K562 (cell line): Measurements from ENCODE around the gene ATMIN. TPM values are rescaled to one million over a fixed set of nuclear protein-coding genes. Genes with fewer than 3 reads are reported as not detected.
A peak's percentile ranks its signal among the peaks of the same experiment; 100 is the strongest.

Experiments
- AFF1 ChIP-seq, 2 experiments: fragments of 450-650 bp; IDR thresholded peaks; 2 replicates each; pipeline ENCODE4 v1.6.1; 2018; ENCODE audit warnings: mild to moderate bottlenecking in 2 of 2, low read depth in 1 of 2; ENCODE audit not compliant: partially characterized antibody in 2 of 2
- CCNT2 ChIP-seq: IDR thresholded peaks from 2 replicates; pipeline ENCODE4 v1.6.1; 2011; ENCODE audit warnings: borderline replicate concordance, low read depth, mild to moderate bottlenecking, moderate library complexity, mixed read lengths, low read length; ENCODE audit not compliant: insufficient read length; ENCODE audit errors: extremely low read depth
- CXXC5 ChIP-seq: fragments of 250-450 bp; sonication (Bioruptor Pico); IDR thresholded peaks from 2 replicates; pipeline ENCODE4 v1.8.0; 2022; ENCODE audit warnings: inconsistent platforms, mild to moderate bottlenecking, moderate library complexity
- ELF1 ChIP-seq: fragments of 200-800 bp; sonication (Bioruptor generic); IDR thresholded peaks from 2 replicates; pipeline ENCODE4 v1.6.1; 2016; ENCODE audit warnings: missing genetic modification characterization, missing compliant biosample characterization
- HES1 ChIP-seq: fragments of 450-650 bp; IDR thresholded peaks from 2 replicates; pipeline ENCODE4 v1.6.1; 2016; ENCODE audit warnings: low read depth, mild to moderate bottlenecking, moderate library complexity
- HNRNPLL ChIP-seq: fragments of 200-400 bp; formaldehyde crosslinking; IDR thresholded peaks from 2 replicates; pipeline ENCODE4 v1.6.1; 2017; ENCODE audit warnings: low read length, low read depth, mild to moderate bottlenecking; ENCODE audit not compliant: poor library complexity, severe bottlenecking
- KLF16 ChIP-seq: IDR thresholded peaks from 2 replicates; pipeline ENCODE4 v1.6.1; 2016; ENCODE audit warnings: antibody characterized with exemption
- POLR2B ChIP-seq: fragments of 450-650 bp; IDR thresholded peaks from 2 replicates; pipeline ENCODE4 v1.6.1; 2018; ENCODE audit warnings: low read depth; ENCODE audit not compliant: partially characterized antibody
- SRF ChIP-seq, 2 experiments: fragments of 250-450, 450-650 bp in 1 of 2; sonication (Bioruptor Pico) in 1 of 2; sonication (generic) in 1 of 2; formaldehyde crosslinking; IDR thresholded peaks; 2 replicates each; pipeline versions ENCODE4 v1.5.0 to v1.5.1; 2020 to 2022; ENCODE audit warnings: mild to moderate bottlenecking in 1 of 2, missing genetic modification reagents in 1 of 2
- STAT6 ChIP-seq: sonication (generic); formaldehyde crosslinking; IDR thresholded peaks from 2 replicates; pipeline ENCODE4 v1.8.1; 2023; ENCODE audit warnings: mild to moderate bottlenecking, missing genetic modification reagents
- SUPT5H ChIP-seq: fragments of 450-650 bp; IDR thresholded peaks from 2 replicates; pipeline ENCODE4 v1.6.1; 2016
- ZBTB26 ChIP-seq: fragments of 450-650 bp; formaldehyde crosslinking; IDR thresholded peaks from 2 replicates; pipeline ENCODE4 v1.4.0; 2022; ENCODE audit warnings: missing genetic modification characterization
- ZNF586 ChIP-seq: fragments of 450-650 bp; formaldehyde crosslinking; conservative IDR thresholded peaks from 2 replicates; pipeline ENCODE4 v1.4.0; 2020; ENCODE audit warnings: mild to moderate bottlenecking, moderate library complexity
- polyA plus RNA-seq, 8 experiments: library from polyadenylated mRNA; depleted of rRNA in 4 of 8; stranded (reverse) in 5 of 8; unstranded in 3 of 8; fragments of >200 nt; fragmentation: Nextera tagmentation in 2 of 8; fragmentation: Illumina TruSeq in 1 of 8; extraction: Ambion mirVana in 2 of 8; extraction: Trizol in 1 of 8; gene quantifications; 2 replicates each; pipeline versions ENCODE4 v1.2.1 to v1.2.3, GENCODE V29; 2011 to 2014; ENCODE audit warnings: inconsistent platforms in 1 of 8, missing spikeins in 1 of 8
- total RNA-seq, 7 experiments: library from RNA; depleted of rRNA in 6 of 7; stranded (reverse); fragments of >200 nt in 6 of 7; fragmentation: Illumina TruSeq in 2 of 7; extraction: Trizol in 2 of 7; gene quantifications; 2 replicates each; pipeline versions ENCODE4 v1.2.1 to v1.2.3, GENCODE V29; 2011 to 2021; ENCODE audit warnings: low replicate concordance in 1 of 7

ATMIN gene
- total and polyA plus RNA-seq, 9 of the 15 experiments (the other 6 are each of a cell fraction or from before 2014, with no cell fraction given): 6.7 to 40.9 (median 23.4) TPM

DNA sequence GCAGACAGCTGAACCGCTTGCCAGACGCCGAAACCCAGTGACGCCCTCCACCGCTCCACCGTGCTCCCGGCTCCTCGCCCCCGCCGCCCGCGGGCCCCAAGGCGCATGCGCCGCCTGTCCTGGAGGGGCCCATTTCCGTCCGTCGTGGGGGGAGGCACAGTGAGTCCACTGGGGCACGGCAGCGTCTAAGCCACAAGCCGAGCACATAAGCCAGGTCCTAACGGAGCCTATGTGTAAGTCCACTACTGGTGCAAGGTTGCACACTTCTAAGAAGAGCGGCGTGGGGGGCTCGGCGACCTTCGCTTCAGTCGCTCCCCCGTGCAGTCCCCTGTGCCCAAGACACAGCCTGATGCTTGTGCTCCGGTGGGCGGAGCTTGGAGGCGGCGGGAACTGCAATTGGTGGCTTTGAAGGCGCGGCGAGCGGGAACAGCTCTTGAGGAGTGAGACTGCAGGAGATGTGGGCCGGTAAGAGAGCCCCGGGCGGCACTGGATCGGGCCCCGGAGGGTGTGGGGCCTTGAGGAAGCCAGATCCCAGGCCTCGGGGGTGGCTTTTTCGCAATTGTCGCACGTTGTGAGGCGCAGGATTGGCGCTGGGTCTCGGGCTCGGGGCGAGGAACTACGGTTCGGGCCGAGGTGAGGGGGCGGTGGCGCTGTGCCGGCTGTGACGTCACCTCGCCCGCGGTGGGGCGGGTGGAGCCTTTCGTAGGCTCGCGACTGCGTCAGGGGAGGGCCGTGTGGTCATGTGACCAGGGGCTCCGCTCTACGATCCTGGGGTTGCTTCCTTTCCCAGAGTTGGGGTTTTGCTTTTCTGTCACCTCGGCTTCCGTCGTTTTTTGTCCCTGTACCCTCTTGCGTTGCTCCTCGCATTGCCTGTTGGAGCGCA, 28.6 kb upstream of the ATMIN start, which contains the start of the genes CENPN and CMC2 (continued):
- TF ChIP-seq ZBTB26 (CRISPR knock-in tag) (peak; percentile 80), ZNF586 (CRISPR knock-in tag) (no peak), CCNT2 (peak; percentile 85), SRF (CRISPR knock-in tag; IDR thresholded peaks at IDR 0.05) (peak; percentile 55 to 68; a peak in 3 of 4 replicates), POLR2B (peak; percentile 85), HNRNPLL (peak; percentile 57), CXXC5 (peak; percentile 100), HES1 (peak; percentile 41; the same call in 1 of the 2 replicates), KLF16 (peak; percentile 63), STAT6 (CRISPR knock-in tag) (peak; percentile 82), SUPT5H (peak; percentile 98), AFF1 (IDR thresholded peaks at IDR 0.05; ENCODE audit: low read depth in 1 of 2, partially characterized antibody in 2 of 2) (peak in 1 of 2 experiments; percentile 64), ELF1 (tag) (no peak)
